Sigmoid colon (tissue), 7 donors: ENCODE results near the gene NIP7. TPM values are rescaled to one million over a fixed set of nuclear protein-coding genes. Genes with fewer than 3 reads are reported as not detected.

Source experiments
- DNase-seq: peaks from one replicate; pipeline ENCODE4 v3.0.0-alpha.2; 2019
- H3K27ac ChIP-seq, 4 donors: fragments of 200-600 bp; sonication (generic); one replicate each; pipeline ENCODE4 v1.5.1; 2016 to 2019; ENCODE audit warnings: mild to moderate bottlenecking in 1 of 4
- H3K27me3 ChIP-seq, 3 donors: fragments of 200-600 bp; sonication (generic); one replicate each; pipeline ENCODE4 v1.5.1; 2019; ENCODE audit warnings: mild to moderate bottlenecking in 1 of 3
- H3K36me3 ChIP-seq, 4 donors: fragments of 200-600 bp; sonication (generic); one replicate each; pipeline ENCODE4 v1.5.1; 2016 to 2019
- H3K4me1 ChIP-seq, 4 donors: fragments of 200-600 bp; sonication (generic); one replicate each; pipeline ENCODE4 v1.5.1; 2017 to 2019
- H3K4me3 ChIP-seq, 4 donors: fragments of 200-600 bp; sonication (generic); one replicate each; pipeline ENCODE4 v1.5.1; 2017 to 2019; ENCODE audit warnings: mild to moderate bottlenecking in 2 of 4, moderate library complexity in 1 of 4
- H3K9me3 ChIP-seq, 4 donors: fragments of 200-600 bp in 3 of 4; sonication (generic) in 3 of 4; one replicate each; pipeline versions ENCODE4 v1.5.1 to v1.6.1; 2013 to 2019
- EP300 ChIP-seq, 4 donors: sonication (generic); formaldehyde crosslinking; IDR thresholded peaks; one replicate each; pipeline ENCODE4 v1.6.1; 2017; ENCODE audit warnings: antibody characterized with exemption in 4 of 4
- POLR2A ChIP-seq, 2 donors: fragments of 450-650 bp; IDR thresholded peaks; one replicate each; pipeline ENCODE4 v1.6.1; 2016; ENCODE audit warnings: antibody characterized with exemption in 2 of 2, mild to moderate bottlenecking in 2 of 2, moderate library complexity in 2 of 2
- POLR2AphosphoS5 ChIP-seq, 4 donors: sonication (generic); formaldehyde crosslinking; IDR thresholded peaks; one replicate each; pipeline ENCODE4 v1.6.1; 2017; ENCODE audit warnings: antibody characterized with exemption in 4 of 4
- WGBS, 2 donors: extraction: QIAGEN DNeasy Blood & Tissue Kit; methylation state at CpG; one replicate each; pipeline ENCODE4 v1.1.7; 2013; 5-methylcytosine and 5-hydroxymethylcytosine counted together
- intact Hi-C: fragments of 100-400 bp; cut with DNase I; formaldehyde crosslinking; loops from one replicate; pipeline ENCODE4 v1.15.1; 2023
- polyA plus RNA-seq, 3 donors: library from polyadenylated mRNA; stranded (reverse); fragments of 200-250 nt; gene quantifications; one replicate each; pipeline ENCODE4 v1.2.3, GENCODE V29; 2013
- total RNA-seq, 4 donors: library from RNA; depleted of rRNA; stranded (reverse); fragments of >200 nt; gene quantifications; one replicate each; pipeline ENCODE4 v1.1.0, GENCODE V29; 2016
- TF ChIP-seq, protein P1 (sequence below), 4 experiments: fragments of 450-650 bp in 3 of 4; fragments of 200-600 bp in 1 of 4; IDR thresholded peaks; one replicate each; pipeline ENCODE4 v1.5.1; 2016 to 2019; ENCODE audit warnings: antibody characterized with exemption in 4 of 4, mild to moderate bottlenecking in 3 of 4, moderate library complexity in 2 of 4
- donor health status: healthy with polysubstance abuse.
- donor health status: Bipolar disorder and iron deficiency.
- donor health status: healthy.

The NIP7 gene
- total and polyA plus RNA-seq, 7 donors, result 6.9 to 23.8 (median 11.4) TPM

- no peak for TF ChIP-seq POLR2A (IDR thresholded peaks at IDR 0.05)
- no peak for TF ChIP-seq POLR2AphosphoS5 (IDR thresholded peaks at IDR 0.05)
- intact Hi-C loops, result no loop called here
- WGBS, 2 donors, result 93 to 98% methylated on average over 5 of the region's 5 CpGs
- H3K4me1 ChIP-seq, result peaks cover 0 to 14% (median 11%) of the 10 kb centered on the region in 4 donors
- no peak overlapping the region for H3K4me3 ChIP-seq
- H3K27me3 ChIP-seq, result no peaks in the 10 kb centered on the region
- no peaks in the 10 kb centered on the region for H3K9me3 ChIP-seq
- H3K36me3 ChIP-seq, result peaks cover 0 to 29% (median 4%) of the 10 kb centered on the region in 4 donors
- no peak overlapping the region for H3K27ac ChIP-seq
- DNase-seq, result no peak
Measured at GRCh38 chr16:69344171-69344570, 4.6 kb downstream of the NIP7 start.

- intact Hi-C loops, result no loop called here
- H3K9me3 ChIP-seq, result no peaks in the 10 kb centered on the region
- WGBS, 2 donors, result 74 to 80% methylated on average over 4 of the region's 4 CpGs
- no peak overlapping the region for H3K27ac ChIP-seq
- H3K36me3 ChIP-seq, result peaks cover 0 to 30% (median 4%) of the 10 kb centered on the region in 4 donors
- TF ChIP-seq POLR2A (IDR thresholded peaks at IDR 0.05) (no peak), POLR2AphosphoS5 (IDR thresholded peaks at IDR 0.05) (no peak), EP300 (IDR thresholded peaks at IDR 0.05) (no peak)
- TF ChIP-seq, protein P1, sequence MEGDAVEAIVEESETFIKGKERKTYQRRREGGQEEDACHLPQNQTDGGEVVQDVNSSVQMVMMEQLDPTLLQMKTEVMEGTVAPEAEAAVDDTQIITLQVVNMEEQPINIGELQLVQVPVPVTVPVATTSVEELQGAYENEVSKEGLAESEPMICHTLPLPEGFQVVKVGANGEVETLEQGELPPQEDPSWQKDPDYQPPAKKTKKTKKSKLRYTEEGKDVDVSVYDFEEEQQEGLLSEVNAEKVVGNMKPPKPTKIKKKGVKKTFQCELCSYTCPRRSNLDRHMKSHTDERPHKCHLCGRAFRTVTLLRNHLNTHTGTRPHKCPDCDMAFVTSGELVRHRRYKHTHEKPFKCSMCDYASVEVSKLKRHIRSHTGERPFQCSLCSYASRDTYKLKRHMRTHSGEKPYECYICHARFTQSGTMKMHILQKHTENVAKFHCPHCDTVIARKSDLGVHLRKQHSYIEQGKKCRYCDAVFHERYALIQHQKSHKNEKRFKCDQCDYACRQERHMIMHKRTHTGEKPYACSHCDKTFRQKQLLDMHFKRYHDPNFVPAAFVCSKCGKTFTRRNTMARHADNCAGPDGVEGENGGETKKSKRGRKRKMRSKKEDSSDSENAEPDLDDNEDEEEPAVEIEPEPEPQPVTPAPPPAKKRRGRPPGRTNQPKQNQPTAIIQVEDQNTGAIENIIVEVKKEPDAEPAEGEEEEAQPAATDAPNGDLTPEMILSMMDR (IDR thresholded peaks at IDR 0.05), result no peak
- DNase-seq, result no peak
- H3K27me3 ChIP-seq, result no peaks in the 10 kb centered on the region
- no peak overlapping the region for H3K4me3 ChIP-seq
- peaks cover 0 to 5% (median 1%) of the 10 kb centered on the region in 4 donors for H3K4me1 ChIP-seq
Measured at GRCh38 chr16:69345923-69346322, 6.4 kb downstream of the NIP7 start.

DNA sequence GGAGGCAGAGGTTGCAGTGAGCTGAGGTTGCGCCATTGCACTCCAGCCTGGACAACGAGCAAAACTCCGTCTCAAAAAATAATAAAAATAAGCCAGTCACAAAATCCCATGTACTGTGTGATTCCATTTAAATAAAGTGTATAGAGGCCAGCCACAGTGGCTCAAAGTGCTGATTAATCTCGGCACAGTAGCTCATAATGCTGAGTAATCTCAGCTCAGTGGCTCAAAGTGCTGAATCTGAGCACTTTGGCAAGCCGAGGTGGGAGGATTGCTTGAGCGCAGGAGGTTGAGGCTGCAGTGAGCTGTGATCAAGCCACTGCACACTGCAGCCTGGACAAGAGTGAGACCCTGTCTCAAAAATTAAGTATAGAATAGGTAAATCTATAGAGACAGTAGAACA is 7.1 kb downstream of the NIP7 start:
- no peak overlapping the region for H3K27ac ChIP-seq
- TF ChIP-seq, protein P1 (IDR thresholded peaks at IDR 0.05), result no peak
- no peak for TF ChIP-seq EP300 (IDR thresholded peaks at IDR 0.05)
- TF ChIP-seq POLR2A (IDR thresholded peaks at IDR 0.05), result no peak
- TF ChIP-seq POLR2AphosphoS5 (IDR thresholded peaks at IDR 0.05), result no peak
- intact Hi-C loops, result no loop called here
- no peaks in the 10 kb centered on the region for H3K27me3 ChIP-seq
- H3K4me3 ChIP-seq, result no peak overlapping the region
- no peaks in the 10 kb centered on the region for H3K4me1 ChIP-seq
- H3K9me3 ChIP-seq, result no peaks in the 10 kb centered on the region
- H3K36me3 ChIP-seq, result peaks cover 0 to 29% (median 4%) of the 10 kb centered on the region in 4 donors
- DNase-seq, result no peak
- 83 to 91% methylated on average over 6 of the region's 6 CpGs for WGBS, 2 donors

DNA sequence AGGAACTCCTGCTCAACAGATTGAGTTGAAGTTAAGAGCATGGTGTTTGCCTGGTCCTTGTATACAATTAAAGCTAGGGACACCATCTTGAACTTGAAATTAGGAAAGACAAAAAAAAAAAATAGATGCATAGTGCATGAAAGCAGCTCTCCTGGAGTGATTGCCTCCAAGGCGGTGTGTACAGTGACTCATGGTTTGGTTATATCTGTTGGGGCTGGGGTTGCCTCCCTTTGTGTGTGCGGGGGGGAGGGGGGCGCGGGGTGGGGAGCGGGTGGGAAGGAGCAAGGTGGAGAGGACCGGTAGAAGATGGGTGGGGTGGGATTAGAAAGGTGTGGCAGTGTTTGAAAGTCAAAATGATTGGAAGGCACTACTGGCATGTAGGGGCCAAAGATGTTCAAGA is 8.7 kb downstream of the NIP7 start:
- no peak overlapping the region for H3K27ac ChIP-seq
- no peaks in the 10 kb centered on the region for H3K27me3 ChIP-seq
- peaks cover 0 to 26% (median 0%) of the 10 kb centered on the region in 4 donors for H3K36me3 ChIP-seq
- H3K4me3 ChIP-seq, result no peak overlapping the region
- no peaks in the 10 kb centered on the region for H3K4me1 ChIP-seq
- TF ChIP-seq, protein P1 (IDR thresholded peaks at IDR 0.05), result no peak
- TF ChIP-seq POLR2A (IDR thresholded peaks at IDR 0.05), result no peak
- no peak for TF ChIP-seq EP300 (IDR thresholded peaks at IDR 0.05)
- TF ChIP-seq POLR2AphosphoS5 (IDR thresholded peaks at IDR 0.05), result no peak
- H3K9me3 ChIP-seq, result no peaks in the 10 kb centered on the region
- intact Hi-C loops, result no loop called here
- WGBS, 2 donors, result 71 to 93% methylated on average over 6 of the region's 6 CpGs
- DNase-seq, result no peak

GRCh38 chr16:69349536-69349935 is 10.0 kb downstream of the NIP7 start:
- Histone ChIP-seq H3K36me3 (peaks cover 0 to 20% (median 0%) of the 10 kb centered on the region in 4 donors), H3K9me3 (no peaks in the 10 kb centered on the region), H3K27ac (no peak overlapping the region), H3K4me1 (no peaks in the 10 kb centered on the region), H3K27me3 (no peaks in the 10 kb centered on the region), H3K4me3 (no peak overlapping the region)
- 93% methylated on average over 10 of the region's 10 CpGs for WGBS, 2 donors
- TF ChIP-seq EP300 (IDR thresholded peaks at IDR 0.05) (no peak), POLR2A (IDR thresholded peaks at IDR 0.05) (no peak), POLR2AphosphoS5 (IDR thresholded peaks at IDR 0.05) (no peak)
- TF ChIP-seq, protein P1 (IDR thresholded peaks at IDR 0.05), result no peak
- intact Hi-C loops, result no loop called here
- DNase-seq, result no peak
